HepG2 (cell line): ENCODE data around the gene PTRH2.

ENCODE experiments used
- ATF7 ChIP-seq, 2 experiments: fragments of 450-650 bp in 1 of 2; sonication (generic) in 1 of 2; formaldehyde crosslinking in 1 of 2; IDR thresholded peaks; 2 replicates each; pipeline versions ENCODE4 v1.4.0 to v1.6.1; 2016 to 2020; ENCODE audit warnings: antibody characterized with exemption in 1 of 2, mild to moderate bottlenecking in 1 of 2, missing genetic modification reagents in 1 of 2
- SIN3B ChIP-seq: fragments of 150-350 bp; IDR thresholded peaks from 2 replicates; pipeline ENCODE4 v1.6.1; 2014; ENCODE audit warnings: low read length
- ZNF660 ChIP-seq: sonication (generic); formaldehyde crosslinking; IDR thresholded peaks from 2 replicates; pipeline ENCODE4 v1.5.1; 2020; ENCODE audit warnings: mild to moderate bottlenecking, low read depth, missing genetic modification reagents, borderline replicate concordance

DNA sequence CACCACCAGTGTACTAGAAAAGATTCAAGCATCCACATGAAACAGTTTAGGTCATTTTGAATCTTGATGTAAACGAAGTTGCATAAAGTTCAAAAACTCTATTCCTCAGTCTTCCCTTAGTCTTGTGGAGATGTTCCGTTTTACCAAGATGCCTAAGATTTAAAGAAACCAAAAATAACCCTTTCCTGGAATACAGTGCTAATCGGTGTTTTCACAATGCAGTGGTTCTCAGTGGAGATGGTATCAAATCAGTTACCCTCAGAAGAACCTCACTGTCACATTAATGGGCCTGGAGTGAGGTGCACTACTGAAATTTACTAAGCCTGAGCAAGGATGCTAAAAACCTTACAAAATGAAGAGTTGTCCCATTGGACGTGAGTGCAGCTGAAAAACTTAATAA lies 9.1 kb downstream of the PTRH2 start:
- TF ChIP-seq SIN3B, result no peak
- TF ChIP-seq ATF7 (IDR thresholded peaks at IDR 0.05), result no peak
- no peak for TF ChIP-seq ATF7 (CRISPR knock-in tag; IDR thresholded peaks at IDR 0.05)
- no peak for TF ChIP-seq ZNF660 (CRISPR knock-in tag)
